ENCODE measurements around the gene RBSN.
A peak's percentile ranks its signal among the peaks of the same experiment; 100 is the strongest.

Gene RBSN

GRCh38 chr3:15056676-15057404, 42.1 kb downstream of the RBSN start:
- DNase-seq, result no peak

GRCh38 chr3:15055019-15055557, 43.9 kb downstream of the RBSN start:
- no peak for DNase-seq

- DNase-seq, result no peak
These were observed 45.4 kb downstream of the RBSN start for GRCh38 chr3:15053541-15053940.

GRCh38 chr3:15052335-15053242, 46.4 kb downstream of the RBSN start:
- DNase-seq, result no peak

- DNase-seq, result peak; percentile 34
These were observed 47.4 kb downstream of the RBSN start for GRCh38 chr3:15051531-15051930.

GRCh38 chr3:15050405-15051092, 48.4 kb downstream of the RBSN start:
- DNase-seq, result no peak

GRCh38 chr3:15049584-15049983, 49.4 kb downstream of the RBSN start:
- no peak for DNase-seq

- no peak for DNase-seq
These were observed 53.3 kb downstream of the RBSN start for GRCh38 chr3:15045667-15046066.

GRCh38 chr3:15044326-15044725, 54.6 kb downstream of the RBSN start:
- DNase-seq, result no peak

- no peak for DNase-seq
These were observed 55.4 kb downstream of the RBSN start for GRCh38 chr3:15043408-15044171.

GRCh38 chr3:15042936-15043335, 56.0 kb downstream of the RBSN start:
- DNase-seq, result no peak

GRCh38 chr3:15041950-15042349, 57.0 kb downstream of the RBSN start:
- no peak for DNase-seq

GRCh38 chr3:15040844-15041243, 58.1 kb downstream of the RBSN start:
- no peak for DNase-seq

- DNase-seq, result no peak
These were observed 60.6 kb downstream of the RBSN start for GRCh38 chr3:15038306-15038705.

- no peak for DNase-seq
These were observed 65.8 kb downstream of the RBSN start for GRCh38 chr3:15033103-15033502.

GRCh38 chr3:15032650-15033049, 66.3 kb downstream of the RBSN start:
- DNase-seq, result no peak

- DNase-seq, result no peak
These were observed 69.3 kb downstream of the RBSN start for GRCh38 chr3:15029625-15030024.

GRCh38 chr3:15023719-15024118, 75.2 kb downstream of the RBSN start:
- DNase-seq, result no peak

GRCh38 chr3:15023249-15023648, 75.7 kb downstream of the RBSN start:
- DNase-seq, result no peak

Data from fibroblast of skin of scalp (primary cell).